Measurements from ENCODE around the gene KLHL3. TPM values are rescaled to one million over a fixed set of nuclear protein-coding genes. Genes with fewer than 3 reads are reported as not detected.

Gene KLHL3
- total and polyA plus RNA-seq, 7 experiments from 2014 or later, result 4.6 to 47.3 (median 17.8) TPM

GRCh38 chr5:137734331-137734730 is 1.6 kb downstream of the KLHL3 start:
- ChIA-PET POLR2A (interaction anchor here (0.8 to 13.4 kb wide), 7 partner anchors 8 to 68 kb away, joined by 4 to 197 read pairs (median 7); partner anchors contain the start of gene HNRNPA0), CTCF (interaction anchor here (2.7 to 11.1 kb wide), 4 partner anchors 8 to 76 kb away, joined by 20 to 156 read pairs (median 56); no protein-coding TSS in a partner anchor)
- Histone ChIP-seq H3K27ac (ENCODE audit: low read depth, low read length) (peak overlapping the region; percentile 63), H3K4me3 (ENCODE audit: low read length) (peak overlapping the region; percentile 86), H3K4me1 (ENCODE audit: control insufficient read depth in 2 of 2, insufficient read depth in 2 of 2, low read length in 2 of 2) (peaks cover 9 to 53% of the 10 kb centered on the region in 2 donors), H3K9me3 (ENCODE audit: control insufficient read depth in 2 of 3, low read length in 3 of 3) (no peaks in the 10 kb centered on the region), H3K36me3 (ENCODE audit: control insufficient read depth in 2 of 3, insufficient read depth in 3 of 3, low read length in 3 of 3) (no peaks in the 10 kb centered on the region), H3K27me3 (ENCODE audit: control insufficient read depth in 2 of 2, insufficient read depth in 2 of 2, low read length in 2 of 2) (no peaks in the 10 kb centered on the region)
- ATAC-seq (no peak), DNase-seq (no peak)
- intact Hi-C loops (cut with micrococcal nuclease), result loop anchor here (2.0 kb wide), 2 partner anchors 14 to 38 kb away; no protein-coding TSS in a partner anchor
- no peaks in the 10 kb centered on the region for H3K27me3 Mint-ChIP-seq
- peak overlapping the region in 2 of 9 donors; percentile 51 to 88 for H3K27ac Mint-ChIP-seq
- H3K36me3 Mint-ChIP-seq, result peaks cover 0 to 17% (median 7%) of the 10 kb centered on the region in 5 donors
- H3K4me3 Mint-ChIP-seq, result no peak overlapping the region
- peaks cover 0 to 5% (median 3%) of the 10 kb centered on the region in 11 donors for H3K9me3 Mint-ChIP-seq
- peaks cover 0 to 36% (median 10%) of the 10 kb centered on the region in 7 donors for H3K4me1 Mint-ChIP-seq

- ChIA-PET POLR2A (interaction anchor here (0.9 to 13.4 kb wide), 5 partner anchors 8 to 67 kb away, joined by 4 to 197 read pairs (median 7); partner anchors contain the start of gene HNRNPA0), CTCF (interaction anchor here (2.7 to 11.1 kb wide), 3 partner anchors 8 to 75 kb away, joined by 27 to 156 read pairs (median 85); no protein-coding TSS in a partner anchor)
- H3K27me3 ChIP-seq (ENCODE audit: control insufficient read depth in 2 of 2, insufficient read depth in 2 of 2, low read length in 2 of 2), result no peaks in the 10 kb centered on the region
- H3K36me3 ChIP-seq (ENCODE audit: control insufficient read depth in 2 of 3, insufficient read depth in 3 of 3, low read length in 3 of 3), result no peaks in the 10 kb centered on the region
- Mint-ChIP-seq H3K27me3 (no peaks in the 10 kb centered on the region), H3K4me3 (peak overlapping the region in 1 of 10 donors; percentile 50), H3K36me3 (peaks cover 0 to 17% (median 7%) of the 10 kb centered on the region in 5 donors), H3K4me1 (peaks cover 0 to 34% (median 8%) of the 10 kb centered on the region in 7 donors), H3K27ac (peak overlapping the region in 1 of 9 donors; percentile 88), H3K9me3 (peaks cover 0 to 5% (median 3%) of the 10 kb centered on the region in 11 donors)
- intact Hi-C loops (cut with micrococcal nuclease), result loop anchor here (2.0 kb wide), 2 partner anchors 13 to 37 kb away; no protein-coding TSS in a partner anchor
- H3K27ac ChIP-seq (ENCODE audit: low read depth, low read length), result peak overlapping the region; percentile 63
- DNase-seq, result no peak
- H3K9me3 ChIP-seq (ENCODE audit: control insufficient read depth in 2 of 3, low read length in 3 of 3), result no peaks in the 10 kb centered on the region
- peaks cover 9 to 53% of the 10 kb centered on the region in 2 donors for H3K4me1 ChIP-seq (ENCODE audit: control insufficient read depth in 2 of 2, insufficient read depth in 2 of 2, low read length in 2 of 2)
- H3K4me3 ChIP-seq (ENCODE audit: low read length), result peak overlapping the region; percentile 86
- ATAC-seq, result no peak
Observed at GRCh38 chr5:137733922-137734321, 2.0 kb downstream of the KLHL3 start.

- Histone ChIP-seq H3K9me3 (ENCODE audit: control insufficient read depth in 2 of 3, low read length in 3 of 3) (no peaks in the 10 kb centered on the region), H3K27me3 (ENCODE audit: control insufficient read depth in 2 of 2, insufficient read depth in 2 of 2, low read length in 2 of 2) (no peaks in the 10 kb centered on the region), H3K36me3 (ENCODE audit: control insufficient read depth in 2 of 3, insufficient read depth in 3 of 3, low read length in 3 of 3) (no peaks in the 10 kb centered on the region), H3K27ac (ENCODE audit: low read depth, low read length) (no peak overlapping the region), H3K4me1 (ENCODE audit: control insufficient read depth in 2 of 2, insufficient read depth in 2 of 2, low read length in 2 of 2) (peaks cover 6 to 45% of the 10 kb centered on the region in 2 donors), H3K4me3 (ENCODE audit: low read length) (no peak overlapping the region)
- H3K27ac Mint-ChIP-seq, result no peak overlapping the region
- DNase-seq (no peak), ATAC-seq (no peak)
- H3K27me3 Mint-ChIP-seq, result no peaks in the 10 kb centered on the region
- peaks cover 0 to 28% (median 8%) of the 10 kb centered on the region in 7 donors for H3K4me1 Mint-ChIP-seq
- peaks cover 0 to 15% (median 7%) of the 10 kb centered on the region in 5 donors for H3K36me3 Mint-ChIP-seq
- intact Hi-C loops (cut with micrococcal nuclease), result no loop called here
- ChIA-PET POLR2A (interaction anchor here (1.1 to 13.4 kb wide), 4 partner anchors 9 to 37 kb away, joined by 4 to 197 read pairs (median 64); partner anchors contain the start of gene HNRNPA0), CTCF (interaction anchor here (1.7 to 11.1 kb wide), 4 partner anchors 9 to 74 kb away, joined by 3 to 156 read pairs (median 56); no protein-coding TSS in a partner anchor)
- H3K4me3 Mint-ChIP-seq, result peak overlapping the region in 2 of 10 donors; percentile 10 to 11
- peaks cover 0 to 4% (median 2%) of the 10 kb centered on the region in 11 donors for H3K9me3 Mint-ChIP-seq
Observed at GRCh38 chr5:137733006-137733405, 2.9 kb downstream of the KLHL3 start.

GRCh38 chr5:137731176-137731575 is 4.7 kb downstream of the KLHL3 start:
- Histone ChIP-seq H3K4me3 (ENCODE audit: low read length) (no peak overlapping the region), H3K27ac (ENCODE audit: low read depth, low read length) (no peak overlapping the region), H3K36me3 (ENCODE audit: control insufficient read depth in 2 of 3, insufficient read depth in 3 of 3, low read length in 3 of 3) (no peaks in the 10 kb centered on the region), H3K9me3 (ENCODE audit: control insufficient read depth in 2 of 3, low read length in 3 of 3) (no peaks in the 10 kb centered on the region), H3K27me3 (ENCODE audit: control insufficient read depth in 2 of 2, insufficient read depth in 2 of 2, low read length in 2 of 2) (no peaks in the 10 kb centered on the region), H3K4me1 (ENCODE audit: control insufficient read depth in 2 of 2, insufficient read depth in 2 of 2, low read length in 2 of 2) (peaks cover under 1 to 28% of the 10 kb centered on the region in 2 donors)
- ChIA-PET CTCF (interaction anchor here (1.3 to 7.4 kb wide), 2 partner anchors 11 to 72 kb away, joined by 6 to 85 read pairs; no protein-coding TSS in a partner anchor), POLR2A (interaction anchor here (1.2 to 13.4 kb wide), 4 partner anchors 11 to 71 kb away, joined by 3 to 197 read pairs (median 6); no protein-coding TSS in a partner anchor)
- peak overlapping the region in 4 of 10 donors; percentile 30 to 36 (median 30) for H3K4me3 Mint-ChIP-seq
- no peaks in the 10 kb centered on the region for H3K9me3 Mint-ChIP-seq
- no peak overlapping the region for H3K27ac Mint-ChIP-seq
- DNase-seq, result no peak
- intact Hi-C loops (cut with micrococcal nuclease), result no loop called here
- no peak for ATAC-seq
- H3K27me3 Mint-ChIP-seq, result no peaks in the 10 kb centered on the region
- peaks cover 0 to 13% (median 7%) of the 10 kb centered on the region in 5 donors for H3K36me3 Mint-ChIP-seq
- H3K4me1 Mint-ChIP-seq, result peaks cover 0 to 23% (median 8%) of the 10 kb centered on the region in 7 donors

- intact Hi-C loops (cut with micrococcal nuclease), result no loop called here
- ATAC-seq (no peak), DNase-seq (no peak)
- Mint-ChIP-seq H3K27me3 (no peaks in the 10 kb centered on the region), H3K36me3 (peaks cover 0 to 13% (median 7%) of the 10 kb centered on the region in 5 donors), H3K9me3 (no peaks in the 10 kb centered on the region), H3K4me1 (peaks cover 0 to 23% (median 8%) of the 10 kb centered on the region in 7 donors), H3K4me3 (peak overlapping the region in 4 of 10 donors; percentile 23 to 43 (median 27)), H3K27ac (peak overlapping the region in 2 of 9 donors; percentile 9 to 63)
- Histone ChIP-seq H3K36me3 (ENCODE audit: control insufficient read depth in 2 of 3, insufficient read depth in 3 of 3, low read length in 3 of 3) (no peaks in the 10 kb centered on the region), H3K27ac (ENCODE audit: low read depth, low read length) (no peak overlapping the region), H3K4me1 (ENCODE audit: control insufficient read depth in 2 of 2, insufficient read depth in 2 of 2, low read length in 2 of 2) (peaks cover 0 to 24% of the 10 kb centered on the region in 2 donors), H3K9me3 (ENCODE audit: control insufficient read depth in 2 of 3, low read length in 3 of 3) (no peaks in the 10 kb centered on the region), H3K4me3 (ENCODE audit: low read length) (no peak overlapping the region), H3K27me3 (ENCODE audit: control insufficient read depth in 2 of 2, insufficient read depth in 2 of 2, low read length in 2 of 2) (no peaks in the 10 kb centered on the region)
- CTCF ChIA-PET, result interaction anchor here (1.3 to 7.4 kb wide), 2 partner anchors 12 to 72 kb away, joined by 6 to 85 read pairs; no protein-coding TSS in a partner anchor
- POLR2A ChIA-PET, result interaction anchor here (1.2 to 13.4 kb wide), 4 partner anchors 10 to 70 kb away, joined by 3 to 197 read pairs (median 6); no protein-coding TSS in a partner anchor
Observed at GRCh38 chr5:137730336-137730735, 5.6 kb downstream of the KLHL3 start.

- H3K27ac ChIP-seq (ENCODE audit: low read depth, low read length), result no peak overlapping the region
- peaks cover 0 to 13% (median 5%) of the 10 kb centered on the region in 5 donors for H3K36me3 Mint-ChIP-seq
- no peaks in the 10 kb centered on the region for H3K27me3 Mint-ChIP-seq
- no peak overlapping the region for H3K27ac Mint-ChIP-seq
- H3K9me3 Mint-ChIP-seq, result no peaks in the 10 kb centered on the region
- ATAC-seq (no peak), DNase-seq (no peak)
- peaks cover 0 to 9% of the 10 kb centered on the region in 2 donors for H3K4me1 ChIP-seq (ENCODE audit: control insufficient read depth in 2 of 2, insufficient read depth in 2 of 2, low read length in 2 of 2)
- H3K27me3 ChIP-seq (ENCODE audit: control insufficient read depth in 2 of 2, insufficient read depth in 2 of 2, low read length in 2 of 2), result no peaks in the 10 kb centered on the region
- no peaks in the 10 kb centered on the region for H3K36me3 ChIP-seq (ENCODE audit: control insufficient read depth in 2 of 3, insufficient read depth in 3 of 3, low read length in 3 of 3)
- CTCF ChIA-PET, result interaction anchor here (1.0 kb wide), 2 partner anchors 14 to 68 kb away, joined by 5 read pairs; no protein-coding TSS in a partner anchor
- peaks cover 0 to 22% (median 5%) of the 10 kb centered on the region in 7 donors for H3K4me1 Mint-ChIP-seq
- no peak overlapping the region for H3K4me3 ChIP-seq (ENCODE audit: low read length)
- POLR2A ChIA-PET, result interaction anchor here (1.5 to 3.2 kb wide), 2 partner anchors 8 to 14 kb away, joined by 4 to 13 read pairs; partner anchors contain the start of gene KLHL3
- intact Hi-C loops (cut with micrococcal nuclease), result no loop called here
- no peaks in the 10 kb centered on the region for H3K9me3 ChIP-seq (ENCODE audit: control insufficient read depth in 2 of 3, low read length in 3 of 3)
- no peak overlapping the region for H3K4me3 Mint-ChIP-seq
Observed at GRCh38 chr5:137728048-137728447, 7.8 kb downstream of the KLHL3 start.

All from naive thymus-derived CD4-positive, alpha-beta T cell (primary cell).